Raji (cell line): ENCODE data around the gene CCDC87.

Source experiments
- POLR2A ChIP-seq: IDR thresholded peaks from 2 replicates; pipeline ENCODE4 v1.6.1; 2011; ENCODE audit warnings: low read depth, low read length, control low read depth; ENCODE audit not compliant: insufficient read depth

CCDC87 gene

DNA sequence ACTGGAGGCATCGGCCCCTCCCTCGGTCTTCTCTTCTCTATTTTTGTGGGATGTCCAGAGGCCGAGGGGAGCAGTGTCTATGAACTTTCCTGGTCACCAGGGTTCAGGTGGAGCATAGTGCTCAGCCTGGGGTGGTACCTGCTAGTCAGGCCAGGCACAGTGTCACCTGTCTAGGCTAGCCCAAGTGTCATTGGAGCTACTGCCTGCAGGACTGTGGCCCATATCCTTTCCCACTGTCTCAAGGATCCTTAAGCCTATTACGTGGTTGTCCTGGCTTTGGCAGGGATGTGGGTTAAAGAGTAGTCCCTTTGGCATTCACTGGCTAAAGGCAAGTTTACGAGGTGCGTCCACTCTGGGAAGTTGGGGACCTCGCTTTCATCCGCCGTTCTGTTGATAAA, 32.9 kb upstream of the CCDC87 start:
- no peak for TF ChIP-seq POLR2A

DNA sequence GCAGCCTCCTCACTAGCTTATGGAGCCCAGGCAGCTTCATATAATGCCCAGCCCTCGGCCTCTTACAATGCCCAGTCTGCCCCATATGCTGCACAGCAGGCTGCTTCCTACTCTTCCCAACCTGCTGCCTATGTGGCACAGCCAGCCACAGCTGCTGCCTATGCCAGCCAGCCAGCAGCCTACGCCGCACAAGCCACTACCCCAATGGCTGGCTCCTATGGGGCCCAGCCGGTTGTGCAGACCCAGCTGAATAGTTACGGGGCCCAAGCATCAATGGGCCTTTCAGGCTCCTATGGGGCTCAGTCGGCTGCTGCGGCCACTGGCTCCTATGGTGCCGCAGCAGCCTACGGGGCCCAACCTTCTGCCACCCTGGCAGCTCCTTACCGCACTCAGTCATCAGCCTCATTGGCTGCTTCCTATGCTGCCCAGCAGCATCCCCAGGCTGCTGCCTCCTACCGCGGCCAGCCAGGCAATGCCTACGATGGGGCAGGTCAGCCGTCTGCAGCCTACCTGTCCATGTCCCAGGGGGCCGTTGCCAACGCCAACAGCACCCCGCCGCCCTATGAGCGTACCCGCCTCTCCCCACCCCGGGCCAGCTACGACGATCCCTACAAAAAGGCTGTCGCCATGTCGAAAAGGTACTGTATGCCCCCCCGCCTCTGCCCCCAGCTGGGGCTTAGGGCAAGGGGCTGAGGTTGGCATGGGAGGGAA, 32.3 kb upstream of the CCDC87 start:
- TF ChIP-seq POLR2A: no peak

DNA sequence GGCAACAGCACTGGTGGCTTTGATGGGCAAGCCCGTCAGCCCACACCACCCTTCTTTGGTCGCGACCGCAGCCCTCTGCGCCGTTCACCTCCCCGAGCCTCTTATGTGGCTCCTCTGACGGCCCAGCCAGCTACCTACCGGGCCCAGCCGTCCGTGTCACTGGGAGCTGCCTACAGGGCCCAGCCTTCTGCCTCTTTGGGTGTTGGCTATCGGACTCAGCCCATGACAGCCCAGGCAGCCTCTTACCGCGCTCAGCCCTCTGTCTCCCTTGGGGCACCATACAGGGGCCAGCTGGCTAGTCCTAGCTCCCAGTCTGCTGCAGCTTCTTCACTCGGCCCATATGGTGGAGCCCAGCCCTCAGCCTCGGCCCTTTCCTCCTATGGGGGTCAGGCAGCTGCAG, 31.6 kb upstream of the CCDC87 start:
- TF ChIP-seq POLR2A: no peak

- TF ChIP-seq POLR2A: no peak
Measured at GRCh38 chr11:66619080-66619554, 26.3 kb upstream of the CCDC87 start.

DNA sequence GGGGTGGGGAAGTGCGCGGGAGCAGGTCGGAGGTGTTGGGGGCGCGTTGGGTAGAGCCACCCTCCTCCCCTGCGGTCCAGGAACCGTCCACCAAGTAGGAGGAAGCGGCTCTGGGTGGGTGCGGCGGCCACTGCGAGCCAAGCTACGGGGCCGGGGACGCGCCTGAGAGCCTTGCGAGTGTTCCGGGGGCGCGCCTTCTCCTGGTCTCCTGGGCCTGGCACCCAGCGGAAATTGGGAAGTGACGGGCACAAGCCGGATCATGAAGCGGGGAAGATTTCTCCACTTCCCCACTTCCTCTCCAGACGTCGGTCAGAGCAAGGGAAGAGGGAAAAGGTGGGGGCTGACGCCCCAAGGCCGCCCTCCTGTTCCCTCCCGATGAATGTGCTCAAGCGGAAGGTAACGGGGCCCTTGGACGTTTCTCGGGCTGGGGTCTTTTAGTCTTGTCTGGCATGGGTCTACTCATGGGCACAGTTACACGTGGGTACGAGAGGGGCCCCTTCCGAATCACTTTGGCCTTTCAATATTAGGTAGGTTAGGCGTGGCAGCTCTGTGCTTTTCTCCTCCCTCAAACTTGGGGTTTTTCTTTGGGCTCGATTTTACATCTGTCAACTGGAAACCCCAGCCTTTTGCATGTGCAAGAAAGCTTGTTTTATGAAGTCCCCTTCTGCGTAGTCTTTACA, 24.4 kb upstream of the CCDC87 start:
- no peak for TF ChIP-seq POLR2A

- peak; percentile 99 for TF ChIP-seq POLR2A
Measured at GRCh38 chr11:66616379-66617154, 23.7 kb upstream of the CCDC87 start, which contains the start of gene RBM14. TSS of gene RBM14 (plus strand) at chr11:66616630. CDS start at chr11:66616721, 91 bp downstream.

- TF ChIP-seq POLR2A: no peak
Measured at GRCh38 chr11:66614073-66614472, 21.2 kb upstream of the CCDC87 start.

DNA sequence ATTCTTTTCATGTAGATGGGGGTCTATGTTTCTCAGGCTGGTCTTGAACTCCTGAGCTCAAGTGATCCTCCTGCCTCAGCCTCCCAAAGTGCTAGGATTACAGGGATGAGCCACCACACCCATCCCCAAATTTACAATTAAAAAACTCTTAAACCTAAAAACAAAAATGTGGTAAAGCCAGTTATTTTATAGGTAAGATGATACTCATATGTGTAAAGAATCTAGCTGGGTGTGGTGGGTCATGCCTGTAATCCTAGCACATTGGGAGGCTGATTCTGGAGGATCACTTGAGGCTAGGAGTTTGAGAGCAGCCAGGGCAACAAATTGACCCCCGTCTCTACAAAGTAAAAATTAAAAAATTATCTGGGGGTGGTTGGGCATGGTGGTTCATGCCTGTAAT, 19.6 kb upstream of the CCDC87 start:
- TF ChIP-seq POLR2A: no peak

- no peak for TF ChIP-seq POLR2A
Measured at GRCh38 chr11:66609721-66610617, 17.1 kb upstream of the CCDC87 start.

DNA sequence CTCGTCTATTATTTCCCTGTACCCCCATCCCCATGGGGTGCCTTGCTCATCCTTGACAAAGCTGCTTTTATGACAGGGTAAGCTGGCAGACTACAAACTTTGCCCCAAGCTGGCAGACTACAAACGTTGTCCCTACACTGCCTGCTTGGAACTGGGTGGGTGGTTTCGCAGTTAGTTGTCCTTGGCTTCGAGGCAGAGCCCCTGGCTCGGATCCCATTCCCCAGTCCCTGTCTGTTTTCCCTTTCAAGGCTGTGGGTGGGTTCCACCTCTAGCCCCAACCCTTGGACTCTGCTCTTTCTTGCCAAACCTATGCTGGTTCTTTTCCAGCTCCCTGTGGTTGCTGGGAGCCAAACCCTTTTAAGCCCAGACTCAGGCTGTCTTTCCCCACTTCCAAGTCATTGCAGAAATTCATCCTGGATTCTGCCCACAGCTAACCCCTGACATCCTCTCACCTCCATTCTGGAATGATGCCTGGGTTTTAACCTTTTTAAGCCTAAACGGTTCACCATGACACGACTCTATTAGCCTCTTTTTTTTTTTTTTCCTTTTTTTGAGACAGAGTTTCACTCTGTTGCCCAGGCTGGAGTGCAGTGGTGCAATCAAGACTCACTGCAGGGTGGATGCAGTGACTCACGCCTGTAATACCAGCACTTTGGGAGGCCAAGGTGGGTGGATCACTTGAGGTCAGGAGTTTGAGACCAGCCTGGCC, 14.4 kb upstream of the CCDC87 start:
- TF ChIP-seq POLR2A: no peak

DNA sequence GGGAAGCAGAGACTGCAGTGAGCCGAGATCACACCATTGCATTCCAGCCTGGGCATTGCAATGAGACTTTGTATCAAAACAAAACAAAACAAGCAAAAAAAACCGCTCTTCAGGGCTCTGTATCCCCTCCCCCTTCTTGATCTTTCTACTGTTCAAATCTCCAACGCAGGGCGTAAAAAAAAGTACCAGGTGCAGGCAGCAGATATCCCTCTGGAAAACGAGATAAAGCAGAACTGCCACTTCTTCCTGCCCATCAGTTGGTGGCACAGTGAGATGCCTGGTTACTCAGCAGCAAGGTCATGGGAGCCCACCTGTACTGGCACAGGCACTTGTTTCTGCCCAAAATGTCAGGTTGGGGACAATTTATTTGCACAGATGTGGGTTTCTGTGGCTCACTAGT, 11.3 kb upstream of the CCDC87 start:
- TF ChIP-seq POLR2A: no peak

GRCh38 chr11:66603072-66603471, 10.2 kb upstream of the CCDC87 start:
- no peak for TF ChIP-seq POLR2A

GRCh38 chr11:66600631-66601233, 7.9 kb upstream of the CCDC87 start:
- no peak for TF ChIP-seq POLR2A

GRCh38 chr11:66600219-66600618, 7.4 kb upstream of the CCDC87 start:
- no peak for TF ChIP-seq POLR2A
